ENCODE measurements around the gene SLC38A6.

SLC38A6 gene

DNA sequence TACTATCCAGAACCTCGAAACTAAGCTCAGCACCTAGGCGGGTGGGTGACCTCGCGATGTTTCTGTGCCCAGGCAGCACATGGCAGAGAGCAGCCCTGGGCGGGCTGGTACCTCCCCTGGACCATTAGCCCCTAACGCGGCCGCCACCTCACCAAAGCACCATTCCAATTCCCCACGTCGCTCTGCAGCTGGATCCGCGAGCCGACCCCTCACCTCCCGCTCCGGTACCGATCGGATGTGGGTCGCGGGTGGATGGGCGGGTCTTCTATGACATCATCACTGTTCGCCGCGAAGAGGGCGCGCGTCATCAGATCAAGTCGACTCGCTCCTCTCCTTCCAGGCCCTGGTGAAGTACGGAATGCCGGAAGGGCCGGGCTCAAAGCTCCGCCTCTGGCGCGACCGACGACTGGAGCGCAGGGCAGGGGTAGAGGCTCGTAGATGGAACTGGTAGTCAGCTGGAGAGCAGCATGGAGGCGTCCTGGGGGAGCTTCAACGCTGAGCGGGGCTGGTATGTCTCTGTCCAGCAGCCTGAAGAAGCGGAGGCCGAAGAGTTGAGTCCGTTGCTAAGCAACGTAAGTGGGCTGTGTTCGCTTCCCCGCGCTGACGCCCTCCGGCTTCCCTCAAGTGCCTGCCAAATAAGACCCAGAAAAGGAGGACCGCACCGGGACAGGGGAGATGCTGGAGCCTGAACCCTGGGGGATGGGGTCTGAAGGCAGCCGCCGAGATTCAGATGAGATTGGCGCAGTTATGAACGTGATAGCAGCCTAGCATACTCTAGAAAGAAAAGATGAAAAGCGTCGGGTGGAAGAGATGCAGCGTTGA, at the start of gene SLC38A6, which contains the start of gene TRMT5:
Gene SLC38A6 (plus strand): TSS at position 435 of the 822 bp plus-strand sequence. CDS start 33 bp downstream, at position 468.
Gene TRMT5 (minus strand): TSS at position 269 of the 822 bp plus-strand sequence. CDS start 106 bp downstream, at position 163.
- peak; percentile 84 for DNase-seq

DNA sequence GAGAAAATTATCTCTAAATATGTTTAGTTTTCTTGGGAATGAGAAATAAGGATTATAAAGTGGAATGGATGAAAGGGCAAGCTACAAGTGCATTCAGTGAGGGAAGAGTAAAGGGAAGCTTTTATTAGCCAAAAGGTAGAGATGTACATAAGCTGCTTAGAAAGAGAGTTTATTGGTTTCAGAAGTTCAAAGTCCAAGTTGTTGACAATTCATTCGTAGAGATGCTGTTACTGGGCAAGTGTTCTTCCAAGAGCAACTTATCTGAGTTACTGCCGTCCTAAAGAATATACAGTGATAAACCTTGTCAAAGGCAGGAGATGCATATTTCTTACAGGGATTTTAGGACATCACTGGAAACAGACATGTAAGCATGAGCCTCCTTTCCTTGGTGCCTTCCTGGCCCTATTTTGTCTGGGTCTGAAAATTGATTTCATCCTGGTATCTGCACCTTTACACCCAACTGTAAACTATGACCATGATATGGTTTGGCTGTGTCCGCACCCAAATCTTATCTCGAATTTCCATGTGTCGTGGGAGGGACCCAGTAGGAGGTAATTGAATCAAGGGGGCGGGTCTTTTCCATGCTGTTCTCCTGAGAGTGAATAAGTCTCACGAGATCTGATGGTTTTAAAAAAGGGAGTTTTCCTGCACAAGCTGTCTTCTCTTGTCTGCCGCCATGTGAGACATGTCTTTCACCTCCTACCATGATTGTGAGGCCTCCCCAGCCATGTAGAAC, 47.0 kb upstream of the SLC38A6 start:
- DNase-seq = no peak

DNA sequence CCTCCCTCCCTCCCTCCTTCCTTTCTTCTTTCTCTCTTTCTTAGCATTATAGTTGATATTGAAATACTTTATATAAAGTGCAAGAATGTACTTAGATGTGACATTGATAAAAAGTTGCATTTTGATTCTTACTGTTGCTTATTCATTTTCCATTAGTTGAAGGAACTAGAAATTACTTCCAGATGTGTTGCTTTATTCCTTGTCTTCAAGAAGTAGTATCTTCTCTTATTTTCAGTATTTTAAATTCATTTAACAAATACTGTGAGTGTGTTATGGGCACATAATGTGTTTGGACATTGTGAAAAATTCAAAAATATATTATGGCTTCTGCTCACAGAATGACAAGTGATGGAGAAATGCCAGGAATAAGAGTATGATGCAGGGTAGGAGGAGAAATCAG, 45.7 kb upstream of the SLC38A6 start:
- DNase-seq = no peak

DNA sequence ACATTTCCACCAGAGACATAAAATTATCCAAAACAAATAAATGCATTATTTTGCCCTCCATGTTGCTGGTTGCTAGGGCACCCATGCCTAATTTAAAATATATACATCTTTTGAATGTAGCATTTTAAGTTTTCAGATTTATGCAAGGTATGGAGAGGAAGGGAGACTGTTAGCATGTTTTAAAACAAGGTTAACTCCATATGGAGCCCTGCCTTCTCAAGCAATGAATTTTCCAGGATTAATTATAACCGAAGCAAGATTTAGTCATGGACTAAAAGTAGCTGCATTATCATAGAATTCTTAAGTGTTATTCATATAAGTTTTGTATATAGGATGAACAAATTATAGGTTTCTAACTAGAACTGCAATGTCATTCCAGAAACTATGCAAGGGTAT, 37.4 kb upstream of the SLC38A6 start:
- DNase-seq = no peak

DNA sequence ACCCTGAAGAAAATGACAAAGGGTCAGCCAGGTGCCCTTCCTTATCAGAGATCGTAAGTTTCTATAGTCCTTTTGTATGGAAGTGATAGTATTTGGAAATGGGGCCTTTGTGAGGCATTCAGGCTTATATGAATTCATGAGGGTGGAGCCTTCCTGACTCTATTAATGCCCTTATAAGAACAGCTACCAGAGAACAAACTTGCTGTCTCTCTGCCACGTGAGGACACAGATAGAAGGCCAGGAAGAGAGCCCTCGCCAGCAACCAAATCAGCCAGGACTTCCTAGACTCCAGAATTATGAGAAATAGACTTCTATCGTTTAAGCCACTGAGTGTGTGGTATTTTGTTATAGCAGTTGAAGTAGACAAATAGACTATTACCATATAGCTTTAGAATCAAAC, 36.8 kb upstream of the SLC38A6 start:
- DNase-seq = no peak

DNA sequence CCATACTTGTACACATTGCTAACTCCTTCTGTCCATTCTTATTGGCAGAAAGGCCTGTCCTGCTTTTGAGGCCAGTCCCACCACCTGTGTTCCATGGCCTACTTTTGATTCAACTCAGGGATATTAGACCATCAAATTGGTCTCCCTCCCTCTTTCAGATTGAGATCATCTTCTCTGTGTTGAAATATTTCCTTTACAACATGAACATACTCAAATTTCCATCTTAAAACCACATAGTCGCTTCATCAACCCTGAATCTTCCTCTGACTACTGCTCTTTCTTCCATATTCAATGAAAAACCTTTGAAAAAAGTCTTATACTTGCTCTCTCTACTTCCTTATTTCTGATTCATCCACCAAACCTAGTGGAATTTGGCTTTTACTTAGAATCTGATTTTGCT, 35.1 kb upstream of the SLC38A6 start:
- DNase-seq = no peak

DNA sequence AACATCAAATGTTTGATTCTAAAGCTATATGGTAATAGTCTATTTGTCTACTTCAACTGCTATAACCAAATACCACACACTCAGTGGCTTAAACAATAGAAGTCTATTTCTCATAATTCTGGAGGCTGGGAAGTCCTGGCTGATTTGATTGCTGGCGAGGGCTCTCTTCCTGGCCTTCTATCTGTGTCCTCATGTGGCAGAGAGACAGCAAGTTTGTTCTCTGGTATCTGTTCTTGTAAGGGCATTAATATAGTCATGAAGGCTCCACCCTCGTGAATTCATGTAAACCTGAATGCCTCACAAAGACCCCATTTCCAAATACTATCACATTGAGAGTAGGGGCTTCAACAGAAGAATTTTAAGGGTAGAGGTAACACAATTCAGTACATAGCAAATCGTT, 34.3 kb upstream of the SLC38A6 start:
- DNase-seq = no peak

DNA sequence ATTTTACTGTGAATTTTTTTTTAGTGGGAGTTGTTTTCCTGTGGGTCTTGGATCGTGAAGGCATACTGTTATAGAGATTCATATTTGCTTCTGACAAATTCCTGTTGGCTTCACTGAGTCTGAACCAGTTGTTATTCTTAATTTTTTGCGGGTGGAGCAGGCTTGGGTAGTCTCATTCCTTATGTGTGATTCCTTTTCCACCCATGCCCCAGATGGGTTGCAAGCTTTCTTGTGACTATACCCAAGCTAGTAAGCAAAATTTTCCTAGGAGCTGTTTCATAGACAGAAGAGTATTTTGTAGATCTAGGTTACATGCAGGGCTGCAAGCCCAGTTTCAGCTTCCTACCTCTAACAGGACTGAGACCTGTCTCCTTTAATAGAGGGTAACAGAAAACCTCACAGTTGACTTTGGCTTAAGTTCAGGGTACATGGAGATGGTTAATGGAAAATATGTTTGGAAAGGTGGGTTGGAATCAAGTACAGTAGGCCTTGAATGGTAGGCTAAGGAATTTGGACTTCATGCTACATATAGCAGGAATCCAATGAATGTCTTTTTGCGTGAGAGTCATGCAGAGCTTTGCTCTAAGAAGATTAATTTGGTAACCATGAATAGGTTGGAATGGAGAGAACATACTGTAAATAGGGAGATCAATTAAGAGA, 29.1 kb upstream of the SLC38A6 start:
- no peak for DNase-seq

DNA sequence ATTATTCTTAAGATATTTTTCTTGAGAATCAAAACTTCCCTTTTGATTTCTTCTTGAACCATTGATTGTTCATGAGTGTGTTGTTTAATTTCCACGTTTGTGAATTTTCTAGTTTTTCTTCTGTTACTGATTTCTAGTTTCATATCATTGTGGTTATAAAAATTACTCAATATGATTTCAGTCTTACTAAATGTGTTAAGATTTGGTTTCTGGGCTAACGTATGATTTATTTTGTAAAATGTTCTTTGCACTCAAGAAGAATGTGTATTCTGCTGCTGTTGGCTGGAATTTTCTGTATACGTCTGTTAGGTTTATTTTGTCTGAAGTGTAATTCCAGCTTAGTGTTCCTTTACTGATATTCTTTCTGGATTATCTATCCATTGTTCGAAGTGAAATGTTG, 24.8 kb upstream of the SLC38A6 start:
- no peak for DNase-seq

DNA sequence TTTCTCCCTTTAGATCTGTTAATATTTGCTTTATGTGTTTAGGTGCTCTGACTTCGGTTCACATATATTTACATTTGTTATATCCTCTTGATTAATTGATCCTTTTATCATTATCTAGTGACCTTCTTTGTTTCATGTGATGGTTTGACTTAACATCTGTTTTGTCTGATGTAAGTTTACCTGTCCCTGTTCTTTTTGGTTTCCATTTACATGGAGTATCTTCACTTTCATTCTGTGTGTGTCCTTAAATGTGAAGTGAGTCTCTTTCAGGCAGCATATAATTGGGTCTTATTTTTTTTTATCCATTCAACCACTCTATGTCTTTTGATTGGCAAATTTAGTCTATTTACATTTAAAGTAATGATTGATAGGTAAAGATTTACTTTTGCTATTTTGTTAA, 24.4 kb upstream of the SLC38A6 start:
- no peak for DNase-seq

DNA sequence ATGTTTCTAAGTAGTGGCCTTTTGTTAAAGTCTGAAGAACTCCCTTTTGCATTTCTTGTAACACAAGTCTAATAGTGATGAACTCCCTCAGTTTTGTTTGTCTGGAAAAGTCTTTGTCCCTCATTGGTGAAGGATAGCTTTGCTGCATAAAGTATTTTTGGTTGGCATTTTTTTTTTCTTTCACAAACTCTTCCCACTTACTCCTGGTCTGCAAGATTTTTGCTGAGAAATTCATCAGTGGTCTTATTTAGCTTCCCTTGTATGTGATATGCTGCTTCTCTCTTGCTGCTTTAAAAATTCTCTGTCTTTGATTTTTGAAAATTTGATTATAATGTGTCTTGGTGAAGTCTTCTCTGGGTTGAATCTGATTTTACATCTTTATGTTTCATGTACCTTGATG, 22.9 kb upstream of the SLC38A6 start:
- DNase-seq = no peak

DNA sequence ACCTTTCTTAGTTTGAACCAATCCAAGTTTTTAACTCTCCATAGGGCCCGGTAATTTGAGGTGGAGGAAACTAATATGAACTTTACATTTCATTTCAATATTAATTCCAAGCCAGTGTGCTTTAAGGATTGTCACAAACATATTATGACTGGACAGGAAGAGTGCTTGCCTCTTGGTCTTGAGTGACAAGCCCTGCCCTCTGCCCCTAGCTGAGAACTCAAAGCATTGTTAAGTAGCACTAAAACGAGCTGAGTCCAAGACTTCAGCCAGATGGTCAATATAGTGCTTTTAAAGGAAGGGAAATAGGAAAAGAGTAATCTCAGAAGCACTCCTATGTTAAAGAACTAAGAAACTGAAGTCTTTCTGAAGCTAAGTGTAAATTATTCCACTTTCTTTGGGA, 17.3 kb upstream of the SLC38A6 start:
- no peak for DNase-seq

DNA sequence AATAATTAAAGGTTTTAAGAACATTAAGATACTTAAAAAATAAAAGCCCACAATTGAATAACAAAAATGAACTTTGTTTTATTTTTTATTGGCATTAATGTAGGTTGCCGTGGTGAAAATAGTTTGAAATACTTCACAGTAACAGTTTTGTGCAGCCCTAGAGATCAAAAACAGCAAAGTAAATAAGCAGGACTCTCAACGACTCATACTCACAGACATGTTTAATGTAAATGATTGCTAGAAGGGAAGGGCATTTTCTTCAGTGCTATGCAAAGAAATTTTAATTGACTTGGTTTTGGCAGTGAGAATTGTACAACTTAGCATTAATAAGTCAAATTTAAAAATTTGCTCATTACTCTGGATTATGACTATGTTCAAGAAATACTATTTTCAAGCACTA, 16.1 kb upstream of the SLC38A6 start:
- no peak for DNase-seq

DNA sequence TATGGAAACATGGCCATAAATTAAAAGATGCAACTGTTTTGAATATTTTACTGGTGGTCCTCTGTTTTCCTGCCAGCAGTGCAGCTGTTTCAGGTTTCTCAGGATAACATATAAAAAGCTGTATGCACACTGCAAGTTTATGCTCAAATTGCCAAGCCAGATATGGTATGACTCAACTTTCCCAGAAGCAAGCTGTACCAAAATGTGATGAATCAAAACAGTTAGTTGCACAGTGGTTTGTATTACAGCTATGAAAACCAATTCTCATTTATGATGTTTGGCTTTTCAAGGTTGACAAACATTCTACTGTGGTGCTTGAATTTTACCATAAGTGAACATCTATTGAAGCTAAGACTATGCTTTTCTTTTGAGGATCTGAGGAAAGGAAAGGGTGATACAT, 15.6 kb upstream of the SLC38A6 start:
- DNase-seq = no peak

DNA sequence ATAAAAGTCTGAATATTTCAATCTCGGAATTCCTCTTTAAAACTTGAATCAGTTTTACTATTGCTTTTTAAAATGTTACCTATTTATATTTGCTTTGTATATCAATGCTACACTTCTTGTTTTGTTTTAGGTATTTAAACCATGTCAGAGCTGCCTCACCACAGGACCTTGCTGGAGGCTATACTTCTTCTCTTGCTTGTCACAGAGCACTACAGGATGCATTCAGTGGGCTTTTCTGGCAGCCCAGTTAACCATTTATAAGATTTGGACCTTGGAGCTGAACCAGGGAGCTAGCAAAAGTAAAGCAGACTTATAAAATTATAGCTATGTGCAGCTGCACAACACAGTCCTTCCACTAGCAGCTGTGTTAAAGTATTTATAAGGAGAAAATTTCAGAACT, 12.9 kb upstream of the SLC38A6 start:
- DNase-seq = no peak

DNA sequence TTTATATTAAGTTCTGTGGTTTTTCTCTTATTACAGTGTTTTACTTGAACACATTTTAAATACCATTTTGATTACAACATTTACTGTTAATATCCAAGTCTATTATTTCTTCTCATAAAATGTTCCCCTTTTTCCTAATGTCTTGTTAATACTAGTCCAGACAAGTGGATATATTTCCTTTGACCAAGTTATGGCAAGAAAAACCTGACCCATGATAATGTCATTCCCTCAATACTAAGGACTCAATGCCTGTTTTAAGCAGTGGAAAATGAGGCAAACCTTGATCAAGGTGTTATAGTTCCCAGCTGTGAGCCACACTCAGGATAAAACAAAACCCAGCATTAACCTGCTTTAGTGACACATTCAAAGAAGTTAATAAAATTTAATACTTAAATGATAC, 12.4 kb upstream of the SLC38A6 start:
- no peak for DNase-seq

DNA sequence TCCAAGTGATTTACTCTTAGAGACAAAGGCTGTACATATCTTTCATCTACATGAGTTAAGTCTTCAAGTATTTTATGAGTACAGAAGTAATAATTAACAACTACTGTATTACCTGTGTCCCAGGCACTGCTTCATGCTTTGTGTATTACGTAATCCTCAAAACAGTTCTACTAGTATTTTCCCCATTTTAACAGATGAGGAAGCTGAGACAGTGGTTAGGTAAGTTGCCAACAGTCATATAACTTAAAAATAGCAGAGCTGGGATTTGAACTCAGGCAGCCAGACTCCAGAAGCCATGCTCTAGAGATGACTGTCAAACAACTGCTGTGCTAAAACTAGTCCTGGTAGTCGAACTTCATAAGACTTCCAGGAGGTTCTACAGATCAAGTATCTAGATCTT, 10.9 kb upstream of the SLC38A6 start:
- no peak for DNase-seq

DNA sequence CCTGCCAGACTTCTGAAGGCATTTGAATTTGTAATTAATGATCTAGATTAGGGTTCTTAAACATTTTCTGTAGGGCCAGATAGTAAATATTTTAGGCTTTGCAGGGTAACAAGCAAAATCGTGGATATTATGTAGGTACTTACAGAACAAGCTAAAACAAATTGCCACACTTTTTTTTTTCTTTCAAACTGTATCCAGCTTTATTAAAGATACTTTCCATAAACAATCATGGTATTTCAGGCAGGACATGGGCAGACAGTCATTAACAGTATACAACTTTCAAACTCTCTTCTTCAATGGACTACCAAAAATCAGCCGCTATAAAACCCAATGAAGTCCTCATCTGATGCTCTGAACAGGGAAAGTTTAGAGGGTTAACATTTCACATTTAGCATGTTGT, 9.8 kb upstream of the SLC38A6 start:
- DNase-seq = no peak

DNA sequence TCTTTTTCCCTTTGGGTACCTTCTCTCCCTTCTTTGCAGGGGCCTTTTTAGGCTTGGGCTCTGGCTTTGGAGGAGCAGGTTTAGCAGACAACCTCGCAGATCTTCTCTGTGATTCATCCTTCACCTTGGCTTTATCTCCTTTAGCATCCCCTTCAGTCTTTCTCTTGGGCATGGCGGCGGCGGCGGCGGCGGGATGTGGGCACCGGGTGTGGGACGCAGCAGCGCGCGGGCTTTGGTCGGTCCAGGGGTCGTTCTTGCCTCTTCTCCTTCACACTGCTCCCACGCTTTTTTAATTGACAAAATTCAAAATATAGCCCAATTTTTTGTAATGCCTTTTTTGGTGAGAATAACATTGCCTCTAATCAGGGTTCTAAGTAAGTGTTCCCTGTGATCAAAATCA, 8.8 kb upstream of the SLC38A6 start:
- no peak for DNase-seq

DNA sequence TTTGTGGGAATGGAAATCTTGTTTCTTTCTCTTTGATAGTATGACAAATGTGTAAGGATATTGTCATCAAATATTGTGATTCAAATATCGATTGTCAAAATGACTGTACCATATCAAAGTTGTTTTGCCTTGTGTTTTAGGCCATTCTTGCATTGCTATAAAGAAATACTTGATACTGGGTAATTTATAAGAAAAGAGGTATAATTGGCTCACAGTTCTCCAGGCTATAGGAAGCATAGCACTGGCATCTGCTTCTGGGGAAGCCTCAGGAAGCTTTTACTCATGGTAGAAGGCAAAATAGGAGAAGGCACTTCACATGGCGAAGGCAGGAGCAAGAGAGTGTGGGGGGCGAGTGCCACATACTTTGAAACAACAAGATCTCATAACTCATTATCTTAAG, 8.0 kb upstream of the SLC38A6 start:
- DNase-seq = no peak

DNA sequence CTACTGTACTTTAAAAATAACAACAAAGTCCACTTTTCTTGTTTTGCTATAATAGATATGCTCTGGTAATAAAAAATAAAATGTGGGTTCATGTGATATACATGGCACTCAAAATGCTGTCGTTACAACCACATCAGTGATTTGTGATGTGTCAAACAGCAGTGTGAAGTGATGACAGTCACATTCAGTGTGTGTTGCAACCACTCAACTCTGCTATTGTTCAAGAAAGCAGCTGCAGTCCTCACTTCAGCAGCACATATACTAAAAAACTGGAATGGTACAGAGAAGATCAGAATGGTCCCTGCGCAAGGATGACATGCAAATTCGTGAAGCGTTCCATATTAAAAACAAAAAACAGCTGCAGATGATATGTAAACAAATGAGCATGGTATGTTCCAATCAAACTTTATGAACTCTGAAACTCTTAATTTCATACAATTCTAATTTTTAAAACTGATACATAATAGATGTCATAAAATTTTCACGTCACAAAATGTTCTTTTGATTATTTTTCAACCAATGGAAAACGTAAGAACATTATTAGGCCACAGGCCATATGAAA, 6.9 kb upstream of the SLC38A6 start:
- no peak for DNase-seq

DNA sequence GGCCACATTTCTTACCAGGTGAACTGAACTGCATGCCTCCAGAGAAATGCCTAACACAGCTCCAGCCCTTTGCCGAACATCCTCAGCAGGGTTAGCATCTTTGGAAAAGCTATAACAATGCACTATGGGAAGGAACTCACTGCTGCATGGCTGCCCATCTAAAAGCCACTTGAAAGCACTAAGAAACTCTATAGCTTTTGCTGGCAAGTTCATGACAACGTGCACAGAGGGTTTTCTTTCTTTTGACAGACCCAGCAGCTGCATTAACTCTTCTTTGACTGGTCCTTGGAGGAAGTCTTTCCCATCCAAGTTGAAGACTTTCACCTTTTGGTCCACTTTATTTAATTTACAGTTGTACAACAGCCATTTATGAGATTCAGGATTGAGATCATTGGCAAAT, 5.5 kb upstream of the SLC38A6 start:
- no peak for DNase-seq

DNA sequence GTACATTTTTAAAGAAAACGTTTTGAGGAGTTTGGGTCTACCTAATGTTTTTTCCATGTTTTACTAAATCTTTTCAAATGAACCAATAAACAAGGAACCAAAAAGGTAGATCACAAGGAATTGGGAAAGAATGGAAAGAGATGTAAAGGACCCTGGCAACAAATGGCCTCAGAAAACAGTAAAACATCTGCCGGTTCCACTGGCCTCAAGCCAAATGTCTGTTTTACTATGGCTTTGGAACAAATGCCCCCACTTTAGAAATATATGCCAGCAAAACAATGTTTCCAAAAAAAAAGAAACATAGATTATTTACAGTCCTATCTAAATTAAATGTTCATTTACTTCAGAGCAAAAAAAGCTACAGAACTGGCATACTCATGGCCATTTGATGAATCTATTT, 3.2 kb upstream of the SLC38A6 start:
- DNase-seq = no peak

Data from stimulated activated naive CD4-positive, alpha-beta T cell treated with Interleukin-2 at 50 U/mL for 16 hours (primary cell).